Measurements from ENCODE around the gene SCFD1. TPM values are rescaled to one million over a fixed set of nuclear protein-coding genes. Genes with fewer than 3 reads are reported as not detected.

Gene SCFD1
- total RNA-seq, 1 donor from 2014 or later, result 68.8 TPM

- no peak for DNase-seq (ENCODE audit: extremely low spot score, unreplicated experiment)
- Mint-ChIP-seq H3K27ac (no peak overlapping the region), H3K36me3 (peaks cover 28% of the 10 kb centered on the region), H3K4me3 (no peak overlapping the region), H3K4me1 (ENCODE audit: unreplicated experiment) (no peaks in the 10 kb centered on the region), H3K9me3 (no peaks in the 10 kb centered on the region), H3K27me3 (no peaks in the 10 kb centered on the region)
- TF ChIP-seq CTCF (conservative IDR thresholded peaks at IDR 0.05), result peak; percentile 73
Observed at GRCh38 chr14:30657606-30658163, 35.6 kb downstream of the SCFD1 start.

GRCh38 chr14:30658645-30659044 is 36.5 kb downstream of the SCFD1 start:
- Mint-ChIP-seq H3K4me1 (ENCODE audit: unreplicated experiment) (no peaks in the 10 kb centered on the region), H3K27me3 (no peaks in the 10 kb centered on the region), H3K36me3 (peaks cover 26% of the 10 kb centered on the region), H3K4me3 (no peak overlapping the region), H3K27ac (no peak overlapping the region), H3K9me3 (no peaks in the 10 kb centered on the region)
- no peak for DNase-seq (ENCODE audit: extremely low spot score, unreplicated experiment)
- no peak for TF ChIP-seq CTCF (conservative IDR thresholded peaks at IDR 0.05)

GRCh38 chr14:30669594-30669993 is 47.5 kb downstream of the SCFD1 start:
- Mint-ChIP-seq H3K36me3 (peaks cover 23% of the 10 kb centered on the region), H3K27me3 (no peaks in the 10 kb centered on the region), H3K4me1 (ENCODE audit: unreplicated experiment) (no peaks in the 10 kb centered on the region), H3K9me3 (peaks cover 4% of the 10 kb centered on the region), H3K27ac (no peak overlapping the region), H3K4me3 (no peak overlapping the region)
- no peak for TF ChIP-seq CTCF (conservative IDR thresholded peaks at IDR 0.05)
- DNase-seq (ENCODE audit: extremely low spot score, unreplicated experiment), result no peak

- no peak for TF ChIP-seq CTCF (conservative IDR thresholded peaks at IDR 0.05)
- peaks cover 19% of the 10 kb centered on the region for H3K36me3 Mint-ChIP-seq
Observed at GRCh38 chr14:30673071-30673470, 51.0 kb downstream of the SCFD1 start.

GRCh38 chr14:30678926-30679431 is 56.9 kb downstream of the SCFD1 start:
- Mint-ChIP-seq H3K36me3 (peaks cover 20% of the 10 kb centered on the region), H3K27ac (no peak overlapping the region), H3K4me3 (no peak overlapping the region), H3K9me3 (no peaks in the 10 kb centered on the region), H3K4me1 (ENCODE audit: unreplicated experiment) (no peaks in the 10 kb centered on the region), H3K27me3 (no peaks in the 10 kb centered on the region)
- no peak for TF ChIP-seq CTCF (conservative IDR thresholded peaks at IDR 0.05)
- DNase-seq (ENCODE audit: extremely low spot score, unreplicated experiment), result no peak

More at GRCh38 chr14:30673071-30673470, 51.0 kb downstream of the SCFD1 start:
- DNase-seq (ENCODE audit: extremely low spot score, unreplicated experiment), result no peak
- Mint-ChIP-seq H3K4me3 (no peak overlapping the region), H3K27ac (no peak overlapping the region), H3K9me3 (no peaks in the 10 kb centered on the region), H3K4me1 (ENCODE audit: unreplicated experiment) (no peaks in the 10 kb centered on the region), H3K27me3 (no peaks in the 10 kb centered on the region)

All from type B pancreatic cell (in vitro differentiated cells).